Stimulated activated naive B cell treated with anti-CD40 and anti-IgM and Interleukin-4, amounts not matched to agents 10 μg/mL and 1 μg/mL and 100 μg/mL, for 72 hours (primary cell): ENCODE data around the gene IVD.

Experiments used
- ATAC-seq, 2 donors: fragments of 150-1000 bp; cut with Tn5 transposase; replicated peaks; 2 replicates each; pipeline ENCODE4 v1.10.0; 2021; ENCODE audit warnings: moderate library complexity in 1 of 2
- DNase-seq: peaks from one replicate; pipeline ENCODE4 v3.0.0; 2021
- H3K27ac Mint-ChIP-seq: one replicate; pipeline ENCODE4 v1.8.0; 2022; ENCODE audit warnings: mild to moderate bottlenecking, mixed read lengths
- H3K27me3 Mint-ChIP-seq, 2 donors: one replicate each; pipeline ENCODE4 v1.8.0; 2022; ENCODE audit warnings: mixed read lengths in 2 of 2
- H3K36me3 Mint-ChIP-seq, 2 donors: one replicate each; pipeline ENCODE4 v1.8.0; 2022; ENCODE audit warnings: mixed read lengths in 2 of 2, mild to moderate bottlenecking in 1 of 2
- H3K4me1 Mint-ChIP-seq, 2 donors: one replicate each; pipeline ENCODE4 v1.8.0; 2022; ENCODE audit warnings: mixed read lengths in 2 of 2, mild to moderate bottlenecking in 1 of 2
- H3K4me3 Mint-ChIP-seq, 2 donors: one replicate each; pipeline ENCODE4 v1.8.0; 2022; ENCODE audit warnings: mild to moderate bottlenecking in 2 of 2, mixed read lengths in 2 of 2, moderate library complexity in 1 of 2
- H3K9me3 Mint-ChIP-seq, 2 donors: one replicate each; pipeline ENCODE4 v1.8.0; 2022; ENCODE audit warnings: mixed read lengths in 2 of 2, mild to moderate bottlenecking in 1 of 2

IVD gene

DNA sequence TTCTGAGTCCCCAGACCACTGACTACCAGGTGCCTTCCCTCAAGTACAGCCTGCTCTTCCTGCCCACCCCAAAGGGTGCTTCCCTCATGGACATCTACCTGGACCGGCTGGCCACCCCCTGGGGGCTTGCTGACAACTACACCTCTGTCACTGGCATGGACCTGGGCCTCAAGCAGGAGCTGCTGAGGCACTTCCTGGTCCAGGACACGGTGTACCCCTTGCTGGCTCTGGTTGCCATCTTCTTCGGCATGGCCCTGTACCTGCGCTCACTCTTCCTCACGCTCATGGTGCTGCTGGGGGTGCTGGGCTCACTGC is 38.3 kb upstream of the IVD start:
- H3K27ac Mint-ChIP-seq: peak overlapping the region; percentile 93
- no peaks in the 10 kb centered on the region for H3K27me3 Mint-ChIP-seq
- H3K9me3 Mint-ChIP-seq: no peaks in the 10 kb centered on the region
- no peak for ATAC-seq
- H3K4me1 Mint-ChIP-seq: peaks cover 15 to 35% of the 10 kb centered on the region in 2 donors
- DNase-seq: no peak
- peak overlapping the region; percentile 82 to 83 for H3K4me3 Mint-ChIP-seq
- H3K36me3 Mint-ChIP-seq: peaks cover 1 to 4% of the 10 kb centered on the region in 2 donors

DNA sequence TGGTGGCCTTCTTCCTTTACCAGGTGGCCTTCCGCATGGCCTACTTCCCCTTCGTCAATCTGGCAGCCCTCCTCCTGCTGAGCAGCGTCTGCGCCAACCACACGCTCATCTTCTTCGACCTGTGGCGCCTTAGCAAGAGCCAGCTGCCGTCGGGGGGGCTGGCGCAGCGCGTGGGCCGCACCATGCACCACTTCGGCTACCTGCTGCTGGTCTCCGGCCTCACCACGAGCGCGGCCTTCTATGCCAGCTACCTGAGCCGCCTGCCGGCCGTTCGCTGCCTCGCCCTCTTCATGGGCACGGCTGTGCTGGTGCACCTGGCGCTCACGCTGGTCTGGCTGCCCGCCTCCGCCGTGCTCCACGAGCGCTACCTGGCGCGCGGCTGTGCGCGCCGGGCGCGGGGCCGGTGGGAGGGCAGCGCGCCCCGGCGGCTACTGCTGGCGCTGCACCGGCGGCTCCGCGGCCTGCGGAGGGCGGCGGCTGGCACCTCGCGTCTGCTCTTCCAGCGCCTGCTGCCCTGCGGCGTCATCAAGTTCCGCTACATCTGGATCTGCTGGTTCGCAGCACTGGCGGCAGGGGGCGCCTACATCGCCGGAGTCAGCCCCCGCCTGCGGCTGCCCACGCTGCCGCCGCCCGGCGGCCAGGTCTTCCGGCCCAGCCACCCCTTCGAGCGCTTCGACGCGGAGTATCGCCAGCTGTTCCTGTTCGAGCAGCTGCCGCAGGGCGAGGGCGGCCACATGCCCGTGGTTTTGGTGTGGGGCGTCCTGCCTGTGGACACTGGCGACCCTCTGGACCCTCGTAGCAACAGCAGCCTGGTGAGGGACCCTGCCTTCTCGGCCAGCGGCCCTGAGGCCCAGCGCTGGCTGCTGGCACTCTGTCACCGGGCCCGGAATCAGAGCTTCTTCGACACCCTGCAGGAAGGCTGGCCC is 37.6 kb upstream of the IVD start:
- peaks cover 17 to 35% of the 10 kb centered on the region in 2 donors for H3K4me1 Mint-ChIP-seq
- no peaks in the 10 kb centered on the region for H3K9me3 Mint-ChIP-seq
- ATAC-seq (peak; percentile 91 to 93), DNase-seq (peak; percentile 84)
- peak overlapping the region; percentile 82 to 83 for H3K4me3 Mint-ChIP-seq
- no peaks in the 10 kb centered on the region for H3K27me3 Mint-ChIP-seq
- H3K27ac Mint-ChIP-seq: peak overlapping the region; percentile 93
- H3K36me3 Mint-ChIP-seq: peaks cover 0 to 1% of the 10 kb centered on the region in 2 donors

DNA sequence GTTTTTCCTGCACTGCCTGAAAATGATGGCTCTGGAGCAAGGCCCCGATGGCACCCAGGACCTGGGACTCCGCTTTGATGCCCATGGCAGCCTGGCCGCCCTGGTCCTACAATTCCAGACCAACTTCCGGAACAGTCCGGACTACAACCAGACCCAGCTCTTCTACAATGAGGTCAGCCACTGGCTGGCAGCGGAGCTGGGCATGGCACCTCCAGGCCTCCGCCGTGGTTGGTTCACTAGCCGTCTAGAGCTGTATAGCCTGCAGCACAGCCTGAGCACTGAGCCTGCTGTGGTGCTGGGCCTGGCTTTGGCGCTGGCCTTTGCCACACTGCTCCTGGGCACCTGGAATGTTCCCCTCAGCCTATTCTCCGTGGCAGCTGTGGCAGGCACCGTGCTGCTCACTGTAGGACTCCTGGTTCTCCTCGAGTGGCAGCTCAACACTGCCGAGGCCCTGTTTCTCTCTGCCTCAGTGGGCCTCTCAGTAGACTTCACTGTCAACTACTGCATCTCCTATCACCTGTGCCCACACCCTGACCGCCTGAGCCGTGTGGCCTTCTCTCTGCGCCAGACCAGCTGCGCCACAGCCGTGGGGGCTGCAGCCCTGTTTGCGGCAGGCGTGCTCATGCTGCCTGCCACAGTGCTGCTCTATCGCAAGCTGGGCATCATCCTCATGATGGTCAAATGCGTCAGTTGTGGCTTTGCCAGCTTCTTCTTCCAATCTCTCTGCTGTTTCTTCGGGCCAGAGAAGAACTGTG is 36.7 kb upstream of the IVD start:
- peaks cover 17 to 30% of the 10 kb centered on the region in 2 donors for H3K4me1 Mint-ChIP-seq
- H3K4me3 Mint-ChIP-seq: peak overlapping the region in 1 of 2 donors; percentile 43
- no peaks in the 10 kb centered on the region for H3K27me3 Mint-ChIP-seq
- no peak for ATAC-seq
- H3K9me3 Mint-ChIP-seq: no peaks in the 10 kb centered on the region
- DNase-seq: no peak
- peaks cover 0 to 1% of the 10 kb centered on the region in 2 donors for H3K36me3 Mint-ChIP-seq
- H3K27ac Mint-ChIP-seq: no peak overlapping the region

DNA sequence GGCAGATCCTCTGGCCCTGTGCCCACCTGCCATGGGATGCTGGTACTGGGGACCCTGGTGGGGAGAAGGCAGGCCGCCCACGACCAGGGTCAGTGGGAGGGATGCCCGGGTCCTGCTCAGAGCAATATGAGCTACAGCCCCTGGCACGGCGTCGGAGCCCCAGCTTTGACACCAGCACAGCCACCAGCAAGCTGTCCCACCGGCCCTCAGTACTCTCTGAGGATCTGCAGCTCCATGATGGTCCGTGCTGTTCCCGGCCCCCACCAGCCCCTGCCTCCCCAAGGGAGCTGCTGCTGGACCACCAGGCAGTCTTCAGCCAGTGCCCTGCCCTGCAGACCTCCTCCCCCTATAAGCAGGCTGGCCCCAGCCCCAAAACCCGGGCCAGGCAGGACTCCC is 36.1 kb upstream of the IVD start:
- H3K27me3 Mint-ChIP-seq: no peaks in the 10 kb centered on the region
- peaks cover 0 to 1% of the 10 kb centered on the region in 2 donors for H3K36me3 Mint-ChIP-seq
- no peaks in the 10 kb centered on the region for H3K9me3 Mint-ChIP-seq
- peak overlapping the region in 1 of 2 donors; percentile 39 for H3K4me3 Mint-ChIP-seq
- H3K27ac Mint-ChIP-seq: no peak overlapping the region
- peaks cover 16 to 24% of the 10 kb centered on the region in 2 donors for H3K4me1 Mint-ChIP-seq
- no peak for DNase-seq
- no peak for ATAC-seq

DNA sequence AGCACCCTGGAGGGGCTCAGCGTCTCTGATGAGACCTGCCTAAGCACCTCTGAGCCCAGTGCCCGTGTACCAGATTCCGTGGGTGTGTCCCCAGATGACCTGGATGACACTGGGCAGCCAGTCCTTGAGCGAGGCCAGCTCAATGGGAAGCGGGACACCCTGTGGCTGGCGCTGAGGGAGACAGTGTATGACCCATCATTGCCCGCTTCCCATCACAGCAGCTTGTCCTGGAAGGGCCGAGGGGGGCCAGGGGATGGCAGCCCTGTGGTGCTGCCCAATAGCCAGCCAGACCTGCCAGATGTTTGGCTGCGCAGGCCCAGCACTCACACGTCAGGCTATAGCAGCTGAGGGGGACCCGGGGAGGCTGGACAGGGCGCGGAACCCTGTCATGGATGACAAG is 35.6 kb upstream of the IVD start:
- Mint-ChIP-seq H3K9me3 (no peaks in the 10 kb centered on the region), H3K4me1 (peaks cover 16 to 22% of the 10 kb centered on the region in 2 donors), H3K4me3 (no peak overlapping the region), H3K27ac (no peak overlapping the region), H3K36me3 (peaks cover 0 to 1% of the 10 kb centered on the region in 2 donors), H3K27me3 (no peaks in the 10 kb centered on the region)
- ATAC-seq (no peak), DNase-seq (no peak)

DNA sequence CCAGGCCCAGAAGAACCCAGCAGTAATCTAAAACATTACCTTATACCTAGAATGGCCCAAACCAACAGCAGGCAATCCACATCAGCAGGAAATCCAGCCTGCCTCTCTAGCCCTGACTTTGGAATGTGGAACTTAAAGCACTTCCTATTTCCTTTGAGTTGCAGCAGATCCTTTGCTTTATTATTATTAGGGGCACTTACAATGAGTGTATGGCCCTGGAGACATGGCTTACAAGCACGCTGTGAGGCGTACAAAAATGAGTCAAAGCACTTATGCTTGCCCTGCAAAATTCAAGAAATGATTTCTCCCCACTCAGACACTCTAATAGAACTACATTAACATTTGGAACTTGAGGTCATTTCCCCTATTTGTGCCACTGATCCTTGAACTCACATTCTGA is 32.6 kb upstream of the IVD start:
- Mint-ChIP-seq H3K27me3 (no peaks in the 10 kb centered on the region), H3K27ac (no peak overlapping the region), H3K9me3 (no peaks in the 10 kb centered on the region), H3K4me1 (peaks cover 4 to 13% of the 10 kb centered on the region in 2 donors), H3K4me3 (no peak overlapping the region), H3K36me3 (no peaks in the 10 kb centered on the region)
- no peak for DNase-seq
- ATAC-seq: no peak

DNA sequence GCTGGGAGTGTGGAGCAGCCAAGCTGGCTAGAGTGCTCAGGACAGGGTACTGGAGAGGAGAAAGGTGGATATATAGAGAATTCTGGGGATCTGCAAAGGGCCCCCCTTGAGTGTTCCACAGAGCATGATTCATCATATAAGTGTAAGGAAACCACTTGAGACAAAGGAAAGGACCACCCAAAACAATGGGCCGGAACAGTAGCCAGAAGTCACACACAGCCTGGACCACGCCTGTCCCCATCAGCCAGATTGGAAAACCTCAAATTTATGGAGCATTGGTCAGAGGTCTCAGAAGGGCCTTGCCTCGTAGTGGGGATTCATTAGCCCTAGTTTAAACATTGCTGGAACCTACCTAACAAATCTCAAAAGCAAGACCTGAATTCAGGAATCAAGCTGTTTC is 28.0 kb upstream of the IVD start:
- no peaks in the 10 kb centered on the region for H3K36me3 Mint-ChIP-seq
- DNase-seq (no peak), ATAC-seq (no peak)
- H3K9me3 Mint-ChIP-seq: no peaks in the 10 kb centered on the region
- no peak overlapping the region for H3K27ac Mint-ChIP-seq
- H3K27me3 Mint-ChIP-seq: no peaks in the 10 kb centered on the region
- H3K4me1 Mint-ChIP-seq: peaks cover 4 to 9% of the 10 kb centered on the region in 2 donors
- H3K4me3 Mint-ChIP-seq: no peak overlapping the region

DNA sequence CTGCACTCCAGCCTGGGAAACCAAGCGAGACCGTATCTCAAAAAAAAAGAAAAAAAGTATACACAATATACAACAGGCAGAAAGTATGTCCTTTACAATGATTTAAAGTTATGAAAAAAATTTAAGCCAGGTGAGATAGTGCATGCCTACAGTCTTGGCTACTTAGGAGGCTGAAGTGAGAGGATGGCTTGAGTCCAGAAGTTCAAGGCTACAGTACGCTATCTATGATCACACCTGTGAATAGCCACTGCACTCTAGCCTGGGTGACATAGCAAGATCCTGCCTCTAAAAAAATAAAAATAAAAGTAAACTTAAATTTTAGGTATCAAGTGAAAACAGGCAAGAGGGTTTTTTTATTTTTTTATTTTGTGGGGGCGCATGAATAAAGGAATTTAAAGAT is 26.2 kb upstream of the IVD start:
- ATAC-seq: no peak
- no peak overlapping the region for H3K4me3 Mint-ChIP-seq
- no peak for DNase-seq
- no peaks in the 10 kb centered on the region for H3K9me3 Mint-ChIP-seq
- H3K36me3 Mint-ChIP-seq: peaks cover 1 to 3% of the 10 kb centered on the region in 2 donors
- H3K27ac Mint-ChIP-seq: no peak overlapping the region
- H3K27me3 Mint-ChIP-seq: no peaks in the 10 kb centered on the region
- peaks cover 8 to 22% of the 10 kb centered on the region in 2 donors for H3K4me1 Mint-ChIP-seq

DNA sequence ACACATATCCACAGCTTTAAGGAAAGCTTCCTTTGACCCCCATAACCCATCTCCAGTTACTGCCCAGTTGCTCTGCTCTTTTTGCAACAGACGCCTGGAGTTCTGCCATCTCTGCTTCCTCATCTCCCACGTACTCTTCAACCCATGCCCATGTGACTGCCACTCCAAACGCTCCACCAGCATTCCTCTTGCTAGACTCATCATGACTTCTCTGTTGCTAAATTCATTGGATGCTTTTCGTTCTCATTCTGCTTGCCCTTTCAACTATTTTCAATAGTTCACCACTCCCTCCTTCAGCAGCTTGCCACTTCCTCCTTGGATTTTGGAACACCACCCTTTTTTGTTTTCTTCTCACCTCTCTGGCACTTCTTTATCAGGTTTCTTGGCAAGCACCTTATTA is 25.7 kb upstream of the IVD start:
- Mint-ChIP-seq H3K27ac (no peak overlapping the region), H3K4me1 (peaks cover 8 to 24% of the 10 kb centered on the region in 2 donors), H3K36me3 (peaks cover 1 to 3% of the 10 kb centered on the region in 2 donors), H3K9me3 (no peaks in the 10 kb centered on the region), H3K27me3 (no peaks in the 10 kb centered on the region), H3K4me3 (no peak overlapping the region)
- ATAC-seq: no peak
- no peak for DNase-seq

DNA sequence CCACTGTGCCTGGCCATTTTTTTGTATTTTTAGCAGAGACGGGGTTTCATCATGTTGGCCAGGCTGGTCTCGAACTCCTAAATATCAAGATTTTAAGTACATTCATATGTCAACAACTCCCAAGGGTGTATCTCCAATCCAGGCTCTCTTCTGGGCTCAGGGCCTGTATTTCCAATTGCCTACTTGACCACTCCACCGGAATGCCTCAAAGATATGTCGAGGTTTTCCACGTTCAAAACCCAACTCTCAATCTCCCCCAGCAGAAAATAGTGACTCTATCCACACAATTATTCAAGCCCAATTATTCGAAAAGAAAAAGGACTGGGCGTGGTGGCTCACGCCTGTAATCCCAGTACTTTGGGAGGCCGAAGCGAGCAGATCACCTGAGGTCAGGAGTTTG is 25.0 kb upstream of the IVD start:
- DNase-seq (no peak), ATAC-seq (no peak)
- H3K4me3 Mint-ChIP-seq: no peak overlapping the region
- peaks cover 1 to 7% of the 10 kb centered on the region in 2 donors for H3K36me3 Mint-ChIP-seq
- H3K9me3 Mint-ChIP-seq: no peaks in the 10 kb centered on the region
- H3K27ac Mint-ChIP-seq: no peak overlapping the region
- H3K4me1 Mint-ChIP-seq: peaks cover 11 to 24% of the 10 kb centered on the region in 2 donors
- H3K27me3 Mint-ChIP-seq: no peaks in the 10 kb centered on the region

DNA sequence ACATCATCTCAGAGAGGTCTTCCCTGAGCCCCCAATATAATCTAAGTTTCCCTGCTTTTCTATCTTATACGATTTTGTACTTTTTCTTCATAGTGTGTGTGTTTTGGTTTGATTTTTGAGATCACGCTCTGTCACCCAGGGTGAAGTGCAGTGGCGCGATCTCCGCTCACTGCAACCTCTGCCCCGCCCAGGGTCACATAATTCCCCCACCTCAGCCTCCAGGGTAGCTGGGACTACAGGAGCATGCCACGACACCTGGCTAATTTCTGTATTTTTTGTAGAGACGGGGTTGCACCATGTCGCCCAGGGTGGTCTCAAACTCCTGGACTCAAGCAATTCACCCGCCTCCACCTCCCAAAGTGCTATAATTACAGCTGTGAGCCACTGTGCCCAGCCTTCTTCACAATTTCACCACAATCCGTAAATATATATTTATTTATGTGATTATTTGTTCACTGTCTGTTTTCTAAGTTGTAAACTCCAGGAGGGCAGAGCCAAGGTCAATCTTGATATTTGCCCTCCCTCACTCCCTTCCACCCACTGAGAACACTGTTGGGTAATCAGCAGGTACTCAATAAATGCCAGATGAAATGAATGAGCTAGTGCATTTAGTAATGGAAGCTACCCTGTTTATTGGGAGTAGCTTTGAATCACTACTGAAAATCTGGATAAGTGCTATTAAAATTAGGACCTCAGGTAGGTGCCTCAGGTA is 23.6 kb upstream of the IVD start:
- Mint-ChIP-seq H3K4me3 (no peak overlapping the region), H3K27me3 (no peaks in the 10 kb centered on the region), H3K9me3 (no peaks in the 10 kb centered on the region), H3K36me3 (peaks cover 1 to 9% of the 10 kb centered on the region in 2 donors), H3K27ac (no peak overlapping the region), H3K4me1 (peaks cover 11 to 19% of the 10 kb centered on the region in 2 donors)
- ATAC-seq (no peak), DNase-seq (no peak)

DNA sequence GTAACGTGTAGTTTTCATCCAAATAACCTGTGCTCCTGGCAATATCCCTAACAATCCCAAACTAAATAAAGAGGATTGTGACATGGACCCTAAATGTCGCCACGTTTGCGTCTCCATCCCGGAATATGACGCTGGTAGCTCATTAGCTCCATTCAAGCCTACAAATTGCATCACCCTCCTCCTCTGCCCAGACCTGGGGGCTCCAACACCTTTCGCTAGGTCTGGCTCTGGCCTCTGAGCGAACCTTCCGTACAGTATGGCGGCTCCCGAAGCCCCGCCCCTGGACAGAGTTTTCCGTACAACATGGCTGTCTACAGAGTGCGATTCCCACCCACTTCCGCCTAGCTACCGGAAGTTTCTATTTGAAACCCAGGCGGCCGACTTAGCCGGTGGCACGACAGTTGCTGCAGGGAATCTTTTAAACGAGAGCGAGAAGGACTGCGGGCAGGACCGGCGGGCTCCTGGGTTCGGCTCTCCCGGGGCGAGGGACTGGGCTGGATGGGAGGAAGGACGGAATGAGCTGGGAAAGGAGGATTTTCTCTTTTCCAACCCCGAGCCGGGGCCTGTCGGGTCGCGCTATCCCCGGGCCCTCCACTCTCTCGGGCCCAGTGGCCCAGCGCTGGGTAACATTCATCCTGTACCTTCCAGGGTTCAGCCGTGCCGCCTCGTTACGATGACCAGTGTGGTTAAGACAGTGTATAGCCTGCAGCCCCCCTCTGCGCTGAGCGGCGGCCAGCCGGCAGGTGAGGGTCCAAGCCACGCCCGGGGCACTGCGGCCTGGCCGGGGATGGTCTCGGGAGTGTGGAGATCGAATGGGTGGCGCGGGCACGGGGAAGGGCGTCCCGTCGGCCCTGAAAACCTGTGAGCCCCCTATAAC is 22.8 kb upstream of the IVD start, which contains the start of gene KNSTRN:
Gene KNSTRN (plus strand): TSS at position 142 of the 877 bp plus-strand sequence. CDS start 115 bp downstream, at position 257.
- DNase-seq (peak; percentile 89), ATAC-seq (peak; percentile 99)
- peaks cover 11 to 19% of the 10 kb centered on the region in 2 donors for H3K4me1 Mint-ChIP-seq
- H3K36me3 Mint-ChIP-seq: peaks cover 10 to 17% of the 10 kb centered on the region in 2 donors
- peak within 1 kb of the TSS; percentile 90 to 94 for H3K4me3 Mint-ChIP-seq
- no peaks in the 10 kb centered on the region for H3K9me3 Mint-ChIP-seq
- H3K27ac Mint-ChIP-seq: peak within 1 kb of the TSS; percentile 96
- H3K27me3 Mint-ChIP-seq: no peaks in the 10 kb centered on the region

DNA sequence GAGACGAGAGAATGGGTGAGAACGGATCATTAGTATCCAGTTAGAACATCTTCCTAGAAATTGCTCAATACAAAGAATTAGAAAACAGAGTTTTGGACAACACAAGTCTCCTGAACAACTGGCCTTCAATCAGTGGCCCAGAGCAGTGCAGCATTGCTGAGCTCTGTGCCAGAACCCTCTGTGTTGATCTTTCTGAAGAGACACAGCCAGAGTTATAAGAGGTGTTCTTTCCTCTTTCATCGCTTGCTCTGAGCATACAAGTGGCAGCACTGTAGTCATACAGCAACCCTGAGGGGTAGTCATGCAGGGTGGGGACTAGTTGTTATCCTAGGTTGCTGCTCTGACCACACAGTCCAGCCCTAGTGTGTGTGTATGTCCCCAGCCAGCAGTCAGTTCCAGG is 19.1 kb upstream of the IVD start:
- peaks cover 25 to 37% of the 10 kb centered on the region in 2 donors for H3K36me3 Mint-ChIP-seq

More for the DNA sequence above, 19.1 kb upstream of the IVD start:
- Mint-ChIP-seq H3K4me1 (peaks cover 11 to 19% of the 10 kb centered on the region in 2 donors), H3K9me3 (no peaks in the 10 kb centered on the region), H3K4me3 (no peak overlapping the region), H3K27ac (no peak overlapping the region), H3K27me3 (no peaks in the 10 kb centered on the region)
- ATAC-seq (no peak), DNase-seq (no peak)
